ENCODE measurements around the gene CHAD. TPM values are rescaled to one million over a fixed set of nuclear protein-coding genes. Genes with fewer than 3 reads are reported as not detected.

CHAD gene
- total and polyA plus RNA-seq, 2 donors (not counting 1 experiment from before 2014, with no cell fraction given): 3.5 to 4.4 TPM

DNA sequence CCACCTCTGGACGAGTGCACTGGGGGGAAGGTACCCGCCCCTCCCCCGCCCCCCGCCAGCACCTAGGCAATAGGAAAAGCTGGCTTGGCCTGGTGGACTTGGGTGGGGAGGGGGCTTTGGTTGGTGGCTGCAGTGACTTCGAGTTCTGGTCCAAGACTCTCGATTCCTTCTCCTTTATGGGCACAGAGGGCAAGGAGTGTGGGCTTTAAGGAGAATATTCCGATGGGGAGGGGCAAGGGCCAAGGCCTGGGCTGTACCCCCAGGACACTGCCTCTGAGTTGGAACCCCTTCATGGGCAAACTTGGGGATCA, 42.3 kb downstream of the CHAD start:
- DNase-seq (no peak), ATAC-seq (ENCODE audit: low read depth) (no peak)
- H3K27me3 Mint-ChIP-seq: no peaks in the 10 kb centered on the region
- peak overlapping the region; percentile 94 for H3K4me3 Mint-ChIP-seq
- no peaks in the 10 kb centered on the region for H3K9me3 ChIP-seq (ENCODE audit: control extremely low read depth in 1 of 3, control insufficient read depth in 2 of 3, insufficient read depth in 1 of 3, low read length in 2 of 3)
- H3K9ac ChIP-seq (ENCODE audit: low read length): peak overlapping the region; percentile 77
- CTCF ChIA-PET: interaction anchor here (0.6 to 3.2 kb wide), 5 partner anchors 11 to 456 kb away, joined by 3 to 28 read pairs (median 4); partner anchors contain the start of gene LRRC59
- POLR2A ChIA-PET: interaction anchor here (0.6 to 2.2 kb wide), 3 partner anchors 23 to 53 kb away, joined by 3 to 21 read pairs (median 3); partner anchors contain the start of gene LRRC59
- H3K4me2 ChIP-seq (replicated peaks; ENCODE audit: low read depth, low read length, poor library complexity, severe bottlenecking): peak overlapping the region; percentile 96
- H3K27me3 ChIP-seq (replicated peaks in 1 of 4; ENCODE audit: control extremely low read depth in 1 of 4, control insufficient read depth in 3 of 4, insufficient read depth in 4 of 4, low read length in 3 of 4): no peaks in the 10 kb centered on the region
- intact Hi-C loops (cut with micrococcal nuclease): loop anchor here (1.0 to 10.0 kb wide), 3 partner anchors 29 to 52 kb away; partner anchors contain the start of genes EME1, LRRC59, MRPL27 and RSAD1
- peak overlapping the region; percentile 41 to 46 for H3K27ac ChIP-seq (ENCODE audit: low read length in 2 of 2)
- peak overlapping the region; percentile 83 for H3K27ac Mint-ChIP-seq
- H2AFZ ChIP-seq (ENCODE audit: insufficient read depth, low read depth, low read length, poor library complexity, severe bottlenecking): peak overlapping the region; percentile 92
- H3K36me3 ChIP-seq (replicated peaks in 1 of 2; ENCODE audit: control extremely low read depth in 1 of 2, control insufficient read depth in 1 of 2, extremely low read depth in 1 of 2, insufficient read depth in 2 of 2, low read length in 1 of 2): peaks cover 0 to 4% of the 10 kb centered on the region in 2 experiments
- no peak for TF ChIP-seq EZH2 (IDR thresholded peaks at IDR 0.05; ENCODE audit: borderline replicate concordance, insufficient read depth, low read depth, low read length, poor library complexity, severe bottlenecking)
- TF ChIP-seq, protein P1, sequence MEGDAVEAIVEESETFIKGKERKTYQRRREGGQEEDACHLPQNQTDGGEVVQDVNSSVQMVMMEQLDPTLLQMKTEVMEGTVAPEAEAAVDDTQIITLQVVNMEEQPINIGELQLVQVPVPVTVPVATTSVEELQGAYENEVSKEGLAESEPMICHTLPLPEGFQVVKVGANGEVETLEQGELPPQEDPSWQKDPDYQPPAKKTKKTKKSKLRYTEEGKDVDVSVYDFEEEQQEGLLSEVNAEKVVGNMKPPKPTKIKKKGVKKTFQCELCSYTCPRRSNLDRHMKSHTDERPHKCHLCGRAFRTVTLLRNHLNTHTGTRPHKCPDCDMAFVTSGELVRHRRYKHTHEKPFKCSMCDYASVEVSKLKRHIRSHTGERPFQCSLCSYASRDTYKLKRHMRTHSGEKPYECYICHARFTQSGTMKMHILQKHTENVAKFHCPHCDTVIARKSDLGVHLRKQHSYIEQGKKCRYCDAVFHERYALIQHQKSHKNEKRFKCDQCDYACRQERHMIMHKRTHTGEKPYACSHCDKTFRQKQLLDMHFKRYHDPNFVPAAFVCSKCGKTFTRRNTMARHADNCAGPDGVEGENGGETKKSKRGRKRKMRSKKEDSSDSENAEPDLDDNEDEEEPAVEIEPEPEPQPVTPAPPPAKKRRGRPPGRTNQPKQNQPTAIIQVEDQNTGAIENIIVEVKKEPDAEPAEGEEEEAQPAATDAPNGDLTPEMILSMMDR (IDR thresholded peaks at IDR 0.05): no peak
- H3K9me3 Mint-ChIP-seq (ENCODE audit: insufficient read depth): no peaks in the 10 kb centered on the region
- peaks cover 23 to 36% of the 10 kb centered on the region in 2 donors for H3K4me1 ChIP-seq (ENCODE audit: control insufficient read depth in 2 of 2, insufficient read depth in 2 of 2, low read length in 2 of 2)
- peaks cover 34% of the 10 kb centered on the region for H3K79me2 ChIP-seq (ENCODE audit: control insufficient read depth, insufficient read depth, low read length)
- WGBS (ENCODE audit: insufficient coverage): 0% methylated on average over 3 of the region's 7 CpGs
- H3K4me1 Mint-ChIP-seq: peaks cover 49% of the 10 kb centered on the region
- no peaks in the 10 kb centered on the region for H4K20me1 ChIP-seq (ENCODE audit: control insufficient read depth, insufficient read depth, low read length, poor library complexity, severe bottlenecking)
- peak overlapping the region; percentile 1 to 82 (median 70) for H3K4me3 ChIP-seq (ENCODE audit: control extremely low read depth in 1 of 5, extremely low read depth in 1 of 5, insufficient read depth in 1 of 5, low read depth in 2 of 5, low read length in 4 of 5)
